Stimulated activated CD8-positive, alpha-beta memory T cell treated with anti-CD3 and anti-CD28 coated beads, Interleukin-7, amount 100 ng/mL, for 48 hours (primary cell): Measurements from ENCODE around the gene TMEM86A.
A peak's percentile ranks its signal among the peaks of the same experiment; 100 is the strongest.

Source experiments
- DNase-seq, 2 donors: peaks; one replicate each; pipeline ENCODE4 v3.0.0-alpha.2; 2020; ENCODE audit warnings: low read depth in 1 of 2; ENCODE audit errors: extremely low read depth in 1 of 2

Gene TMEM86A

GRCh38 chr11:18699848-18700261, 1.3 kb downstream of the TMEM86A start:
- no peak for DNase-seq

- no peak for DNase-seq
Observed at GRCh38 chr11:18700375-18700774, 1.8 kb downstream of the TMEM86A start.

GRCh38 chr11:18700872-18701271, 2.3 kb downstream of the TMEM86A start:
- DNase-seq, result no peak

GRCh38 chr11:18701614-18702216, 3.1 kb downstream of the TMEM86A start:
- DNase-seq, result no peak

DNA sequence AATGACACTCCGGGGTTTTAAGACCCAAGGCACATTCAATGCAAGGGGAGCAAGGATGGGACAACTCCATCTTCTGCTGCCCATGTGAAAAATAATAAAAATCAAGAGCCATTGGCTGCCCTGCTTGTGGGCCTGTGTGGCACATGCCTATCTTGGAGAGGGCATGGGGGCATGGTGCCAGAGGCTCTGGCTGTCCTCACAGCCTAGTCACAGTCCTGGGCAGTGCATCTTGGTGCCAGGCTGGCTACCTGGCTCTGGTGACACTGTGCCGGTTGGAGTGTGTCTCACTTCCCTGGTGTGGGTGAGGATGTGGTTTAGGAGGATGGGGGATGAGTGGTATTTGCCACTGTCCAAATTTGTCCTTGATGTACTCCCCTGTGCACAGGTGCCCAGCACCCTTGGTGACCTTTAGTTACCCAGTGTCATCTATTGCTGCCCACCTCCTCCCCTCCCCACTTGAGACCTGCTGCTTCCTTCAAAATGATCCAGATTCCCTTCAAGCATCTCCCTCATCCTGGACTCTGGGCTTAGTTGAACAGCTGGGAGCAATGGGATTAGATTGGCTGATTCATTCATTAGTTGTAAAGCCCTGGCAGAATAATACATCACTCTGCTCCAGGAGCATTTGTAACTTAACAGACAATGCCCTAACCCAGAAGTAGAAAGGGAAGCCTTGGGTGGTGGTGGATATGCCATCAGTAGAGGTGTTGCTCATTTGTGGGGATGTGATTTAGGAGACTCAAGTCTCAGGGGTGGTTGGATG, 4.6 kb downstream of the TMEM86A start:
- DNase-seq, result no peak

- no peak for DNase-seq
Observed at GRCh38 chr11:18704045-18704645, 5.6 kb downstream of the TMEM86A start.

GRCh38 chr11:18704698-18705097, 6.1 kb downstream of the TMEM86A start:
- DNase-seq, result no peak

DNA sequence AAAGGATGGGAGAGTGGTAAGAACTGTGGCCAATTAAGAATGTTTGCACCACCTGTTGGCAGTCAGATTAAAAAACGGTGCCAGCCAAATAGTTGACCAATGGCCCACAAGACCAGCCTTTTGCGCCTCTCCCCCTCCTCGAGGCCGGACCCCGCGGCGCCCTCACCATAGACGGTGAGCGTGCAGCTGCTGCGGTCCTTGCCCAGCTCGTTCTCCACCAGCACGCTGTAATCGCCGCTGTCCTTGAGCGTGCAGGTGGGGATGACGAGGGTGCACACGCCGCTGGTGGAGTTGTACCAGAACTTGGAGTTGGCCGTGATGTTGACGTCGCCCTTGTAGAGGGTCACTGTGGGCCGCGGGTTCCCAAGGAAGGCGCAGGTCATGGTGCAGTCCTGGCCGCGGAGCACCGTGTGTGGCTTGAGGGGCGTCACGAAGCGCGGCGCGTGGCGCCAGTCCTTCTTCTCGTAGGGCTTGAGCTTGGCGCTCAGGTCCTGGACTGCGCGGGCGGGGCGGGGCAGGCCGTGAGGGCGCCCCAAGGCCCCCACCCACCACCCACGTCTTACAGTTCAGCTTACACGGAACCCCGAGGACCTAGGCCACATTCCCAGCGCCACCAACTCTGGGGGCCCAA, 7.2 kb downstream of the TMEM86A start:
- DNase-seq, result no peak

DNA sequence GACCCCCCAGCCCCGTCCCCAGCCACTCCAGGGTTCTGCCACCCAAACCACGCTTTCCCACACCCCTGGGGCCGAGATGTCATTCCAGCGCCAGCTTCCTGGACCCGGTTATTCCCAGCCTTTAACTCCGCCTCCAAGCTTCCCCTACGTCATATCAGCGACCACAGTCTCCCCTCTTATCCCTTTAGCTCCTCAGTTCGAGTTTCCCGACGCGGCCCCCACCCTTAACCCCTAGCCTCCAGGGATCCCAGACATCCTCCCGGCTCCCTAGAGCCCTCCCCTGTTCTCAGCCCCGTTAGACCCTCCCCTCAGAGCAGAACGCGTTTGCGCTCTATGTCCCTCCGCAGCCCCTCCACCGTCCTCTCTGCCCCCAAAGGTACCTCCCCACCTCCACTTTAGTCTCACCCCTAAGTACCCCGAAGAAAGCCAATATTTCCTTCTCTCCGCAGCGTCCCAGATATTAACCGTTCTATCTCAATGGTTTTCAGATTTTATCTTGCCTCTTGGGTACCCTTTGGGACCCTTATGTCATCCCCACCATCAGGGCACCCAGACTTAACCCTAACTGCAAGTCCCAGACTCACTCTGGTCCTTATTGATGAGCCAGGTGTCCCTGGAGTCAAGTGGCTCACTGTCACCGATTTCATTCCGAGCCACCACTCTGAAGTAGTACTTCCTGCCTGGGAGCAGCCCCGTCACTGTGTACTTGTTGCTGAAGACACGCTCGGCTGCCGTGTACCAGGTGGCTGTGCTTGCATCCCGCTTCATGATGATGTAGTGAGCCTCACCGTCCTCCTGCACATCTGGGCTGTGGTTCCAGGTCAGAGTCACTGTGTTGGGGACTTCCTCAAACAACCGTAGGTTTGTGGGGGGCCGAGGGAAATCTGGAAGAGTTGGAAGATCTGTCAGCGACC, 8.0 kb downstream of the TMEM86A start:
- DNase-seq, result no peak

- no peak for DNase-seq
Observed at GRCh38 chr11:18707811-18708340, 9.3 kb downstream of the TMEM86A start.

- no peak for DNase-seq
Observed at GRCh38 chr11:18709414-18709813, 10.8 kb downstream of the TMEM86A start.

DNA sequence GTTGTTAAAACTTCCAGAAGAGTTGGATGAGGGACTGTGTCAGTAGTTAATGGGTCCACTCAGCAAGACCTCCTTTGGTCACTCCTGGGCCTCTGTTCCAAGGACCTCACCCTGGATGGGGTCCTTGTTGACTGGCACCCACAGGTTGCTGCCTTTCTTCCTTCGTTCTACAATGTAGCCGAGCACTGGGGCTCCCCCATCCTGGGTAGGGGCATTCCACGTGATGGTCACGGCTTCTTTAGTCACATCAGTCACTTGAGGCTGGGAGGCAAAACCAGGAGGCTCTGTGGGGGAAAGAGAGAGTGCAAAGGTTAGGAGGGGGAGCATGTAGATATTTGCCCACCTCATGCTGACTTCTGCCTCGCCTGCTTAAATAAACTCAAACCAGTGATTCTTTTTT, 12.0 kb downstream of the TMEM86A start:
- no peak for DNase-seq

DNA sequence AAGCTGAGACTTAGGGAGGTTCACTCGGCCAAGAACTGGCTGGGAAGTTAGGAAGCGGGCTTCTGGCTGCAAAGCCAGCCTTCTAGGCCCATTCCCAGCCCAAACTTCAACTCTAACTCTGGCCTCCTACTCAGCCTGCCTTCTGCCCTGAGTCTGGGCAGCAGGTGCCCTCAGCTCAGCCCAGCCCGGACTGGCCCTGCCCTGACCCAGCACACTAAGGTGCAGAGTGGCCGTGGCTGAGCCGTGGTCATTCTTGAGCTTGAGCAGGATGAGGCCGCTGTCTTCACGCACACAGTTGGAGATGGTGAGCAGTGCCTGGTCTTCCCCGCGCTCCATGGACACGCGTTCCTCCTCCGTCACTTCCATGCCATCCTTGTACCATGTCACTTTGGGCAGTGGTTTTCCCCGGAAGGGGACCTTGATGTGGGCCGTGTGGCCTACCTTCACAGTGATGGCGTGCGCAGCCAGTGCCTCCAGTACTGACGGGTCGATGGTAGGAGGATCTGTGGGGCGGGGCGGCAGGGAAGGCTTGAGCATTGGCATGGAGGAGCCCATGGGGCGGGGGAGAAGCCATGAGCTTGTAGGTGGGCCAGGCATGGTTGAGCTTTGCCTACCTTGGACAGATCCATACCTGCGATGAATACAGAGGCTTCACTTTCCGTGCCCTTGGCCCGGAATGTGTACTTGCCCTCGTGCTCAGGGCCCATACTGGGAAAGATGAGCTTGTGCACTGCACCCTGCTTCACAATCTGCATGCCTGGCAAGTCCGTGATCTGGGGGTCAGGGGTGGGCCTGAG, 15.3 kb downstream of the TMEM86A start:
- no peak for DNase-seq

- DNase-seq, result no peak
Observed at GRCh38 chr11:18714443-18714780, 15.8 kb downstream of the TMEM86A start.

DNA sequence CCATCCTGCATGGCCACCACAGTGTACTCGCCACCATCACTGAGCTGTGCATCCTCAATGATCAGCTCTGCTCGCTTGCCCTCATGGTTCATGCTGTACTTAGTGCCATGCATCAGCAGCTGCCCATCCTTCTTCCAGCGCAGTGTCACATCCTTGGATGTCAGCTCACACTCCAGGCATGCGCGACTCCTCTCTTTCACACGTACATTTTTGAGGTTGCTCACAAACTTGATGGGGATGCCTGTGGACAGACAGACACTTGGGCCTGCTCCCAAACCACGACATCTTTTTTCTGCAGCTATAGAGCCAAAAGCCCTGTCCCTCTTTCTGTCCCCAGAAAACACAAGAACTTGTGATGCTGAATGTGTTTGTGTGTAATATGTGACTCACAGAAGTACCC, 16.9 kb downstream of the TMEM86A start:
- no peak for DNase-seq

- DNase-seq, result no peak
Observed at GRCh38 chr11:18720091-18720807, 21.7 kb downstream of the TMEM86A start.

GRCh38 chr11:18720808-18721560, 22.4 kb downstream of the TMEM86A start:
- DNase-seq, result peak; percentile 59 to 84

DNA sequence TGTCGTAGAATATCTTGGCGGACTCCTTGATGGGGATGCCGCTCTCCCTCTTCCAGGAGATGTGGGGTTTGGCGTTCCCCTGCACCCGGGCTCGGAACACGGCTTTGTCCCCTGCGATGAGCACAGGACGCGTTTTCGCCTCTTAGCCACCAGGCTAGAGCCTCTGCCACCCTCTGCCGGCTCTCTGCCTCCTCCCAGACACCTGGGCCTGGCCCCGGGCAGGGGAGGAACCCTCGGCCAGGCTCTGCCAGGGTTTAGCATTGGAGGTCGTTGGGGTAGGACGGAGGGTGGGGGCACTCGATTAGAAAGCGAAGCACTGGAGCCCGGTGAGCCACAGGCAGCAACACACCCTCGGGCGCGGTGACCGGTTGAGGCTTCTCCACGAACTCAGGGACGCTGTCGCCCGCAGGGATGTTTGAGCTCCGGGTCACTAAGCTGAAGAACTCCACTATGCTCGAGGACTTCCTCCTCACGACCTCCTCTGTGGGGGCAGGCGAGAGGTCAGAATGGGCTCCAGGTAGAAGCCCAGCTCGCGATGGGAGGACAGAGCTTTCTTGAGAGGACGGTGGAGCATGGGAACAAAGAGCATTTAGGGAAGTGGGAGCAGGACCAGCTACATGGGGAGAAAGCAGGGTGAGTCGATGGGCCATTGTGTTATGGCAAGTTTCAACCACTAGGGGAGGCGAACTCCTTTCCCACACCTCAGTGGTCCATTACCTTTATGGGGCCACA, 23.1 kb downstream of the TMEM86A start:
- DNase-seq, result no peak
